ENCODE measurements around the gene MXD3.
"Not testable (repeated sequence)": the region's sequence is repeated elsewhere in the genome, so short reads cannot be mapped to it uniquely, and the experiment has no call there.

MXD3 gene

DNA sequence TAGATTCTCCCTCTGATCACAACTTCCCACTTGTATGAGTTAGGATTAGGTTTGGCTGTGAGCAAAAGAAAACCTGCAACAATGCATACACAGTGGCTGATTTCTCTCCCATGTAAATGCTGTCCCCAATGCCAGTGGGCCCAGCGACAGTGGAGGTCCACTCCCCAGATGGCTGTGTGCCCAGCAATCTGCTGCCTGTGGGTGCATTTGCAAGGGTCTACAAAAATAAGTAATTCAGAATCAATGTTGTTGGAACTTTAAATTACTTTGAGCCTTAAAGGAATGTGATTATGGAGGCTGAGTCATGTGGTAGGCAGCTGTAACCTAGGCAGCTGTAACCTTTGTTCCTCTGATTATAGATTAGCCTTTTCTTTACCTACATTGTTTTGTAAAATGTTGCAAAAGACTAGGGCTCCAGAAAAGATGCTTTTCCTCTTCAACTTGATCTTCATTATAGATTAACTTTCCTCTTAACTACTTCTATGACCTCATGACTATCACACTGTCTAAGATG lies 14.2 kb upstream of the MXD3 start:
- in situ Hi-C loops (cut with HindIII; ENCODE audit: low sequenced_read_pairs), result no loop called here

- in situ Hi-C loops (cut with HindIII; ENCODE audit: low sequenced_read_pairs), result no loop called here
Measured at GRCh38 chr5:177320879-177321278, 9.2 kb upstream of the MXD3 start.

- in situ Hi-C loops (cut with HindIII; ENCODE audit: low sequenced_read_pairs), result no loop called here
Measured at GRCh38 chr5:177319913-177320588, 8.4 kb upstream of the MXD3 start.

GRCh38 chr5:177317959-177318377 lies 6.3 kb upstream of the MXD3 start:
- in situ Hi-C loops (cut with HindIII; ENCODE audit: low sequenced_read_pairs), result no loop called here

DNA sequence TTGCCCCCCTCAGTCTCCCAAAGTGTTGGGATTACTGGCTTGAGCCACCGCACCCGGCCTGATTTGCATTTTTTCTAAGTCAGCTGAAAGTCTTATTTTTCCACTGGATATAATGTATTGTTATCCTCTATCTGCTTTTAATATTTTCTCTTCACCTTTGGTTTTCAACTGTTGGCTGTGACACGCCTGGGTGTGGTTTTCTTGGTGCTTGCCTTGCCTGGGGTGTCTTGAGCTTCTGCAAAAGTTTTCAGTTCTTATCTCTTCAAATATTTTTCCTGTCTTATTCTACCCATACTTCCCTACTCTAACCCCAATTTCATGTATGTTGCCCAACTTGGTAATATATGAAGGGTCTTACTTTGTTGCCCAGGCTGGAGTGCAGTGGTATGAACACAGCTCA lies 4.3 kb upstream of the MXD3 start:
- in situ Hi-C loops (cut with HindIII; ENCODE audit: low sequenced_read_pairs), result no loop called here

DNA sequence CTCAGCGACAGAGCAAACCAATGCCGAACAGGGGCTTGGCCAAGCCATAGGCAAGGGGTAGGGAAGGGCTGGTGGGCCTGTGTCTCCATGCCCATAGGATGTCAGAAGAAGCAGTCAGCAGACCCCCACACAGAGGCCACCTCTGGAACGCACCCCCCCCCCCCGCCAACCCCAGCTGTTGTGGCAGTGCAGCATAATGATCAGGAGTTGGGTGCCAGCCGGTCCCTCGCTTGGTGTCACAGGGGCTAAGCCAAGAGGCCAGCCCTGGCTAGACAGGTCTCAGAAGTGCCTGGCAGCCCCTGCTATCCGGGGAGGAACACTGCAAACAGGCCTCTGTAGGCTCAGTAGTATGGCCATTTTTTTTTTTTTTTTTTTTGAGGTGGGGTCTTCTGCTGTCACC lies 3.7 kb upstream of the MXD3 start:
- in situ Hi-C loops (cut with HindIII; ENCODE audit: low sequenced_read_pairs), result no loop called here

- in situ Hi-C loops (cut with HindIII; ENCODE audit: low sequenced_read_pairs), result no loop called here
Measured at GRCh38 chr5:177314376-177315342, 3.0 kb upstream of the MXD3 start.

DNA sequence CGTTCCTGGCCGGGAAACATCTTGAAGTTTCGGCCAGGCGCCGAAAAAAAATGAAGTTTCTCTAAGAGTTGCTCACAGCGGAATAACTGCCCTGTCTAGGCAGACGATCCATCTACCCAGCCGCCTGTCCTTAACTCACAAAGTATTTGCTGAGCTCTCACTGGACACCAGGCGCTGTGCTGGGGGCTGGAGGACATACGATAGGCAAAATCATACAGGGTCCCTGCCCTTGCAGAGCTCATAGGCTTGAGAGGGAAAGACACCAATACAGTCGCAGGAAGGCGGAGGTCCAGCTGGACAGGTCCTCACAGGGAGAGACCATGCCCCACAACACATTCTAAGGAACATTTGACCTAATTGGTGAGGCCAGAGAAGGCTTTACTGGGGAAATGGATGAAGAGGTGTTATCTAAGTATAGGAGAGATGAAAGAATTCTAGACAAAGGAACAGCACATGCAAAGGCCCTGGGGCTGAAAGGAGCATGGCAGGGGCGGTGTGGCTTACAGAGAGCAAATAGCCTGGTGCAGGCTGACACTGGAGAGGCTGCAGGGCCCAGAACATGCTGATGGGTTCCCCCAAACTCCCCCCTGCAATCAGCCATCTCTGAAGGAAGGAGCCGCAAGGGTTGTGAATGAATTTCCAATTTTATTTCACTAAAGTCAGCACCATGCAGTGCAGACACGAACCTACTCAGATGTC lies 2.0 kb upstream of the MXD3 start:
- in situ Hi-C loops (cut with HindIII; ENCODE audit: low sequenced_read_pairs), result no loop called here

GRCh38 chr5:177312649-177313181 lies 1.0 kb upstream of the MXD3 start:
- in situ Hi-C loops (cut with HindIII; ENCODE audit: low sequenced_read_pairs), result no loop called here

DNA sequence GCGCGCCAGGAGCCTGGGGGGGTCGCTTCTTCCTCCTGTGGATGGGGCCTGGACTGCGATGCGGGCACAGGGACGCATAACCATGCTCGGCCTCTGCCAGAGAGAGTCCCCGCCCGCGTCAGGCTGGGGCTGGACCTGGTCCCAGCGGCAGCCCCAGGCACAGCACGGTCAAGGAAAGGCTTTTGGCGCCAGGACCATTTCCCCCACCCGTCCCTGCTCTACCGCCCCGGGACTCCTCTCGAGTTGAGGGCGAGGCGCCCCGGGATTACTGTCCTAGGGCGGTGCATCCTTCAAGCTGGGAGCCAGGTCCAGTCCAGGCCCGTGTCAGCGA lies 341 bp downstream of the MXD3 start:
- in situ Hi-C loops (cut with HindIII; ENCODE audit: low sequenced_read_pairs), result no loop called here

- in situ Hi-C loops (cut with HindIII; ENCODE audit: low sequenced_read_pairs), result no loop called here
Measured at GRCh38 chr5:177310757-177311391, 824 bp downstream of the MXD3 start.

DNA sequence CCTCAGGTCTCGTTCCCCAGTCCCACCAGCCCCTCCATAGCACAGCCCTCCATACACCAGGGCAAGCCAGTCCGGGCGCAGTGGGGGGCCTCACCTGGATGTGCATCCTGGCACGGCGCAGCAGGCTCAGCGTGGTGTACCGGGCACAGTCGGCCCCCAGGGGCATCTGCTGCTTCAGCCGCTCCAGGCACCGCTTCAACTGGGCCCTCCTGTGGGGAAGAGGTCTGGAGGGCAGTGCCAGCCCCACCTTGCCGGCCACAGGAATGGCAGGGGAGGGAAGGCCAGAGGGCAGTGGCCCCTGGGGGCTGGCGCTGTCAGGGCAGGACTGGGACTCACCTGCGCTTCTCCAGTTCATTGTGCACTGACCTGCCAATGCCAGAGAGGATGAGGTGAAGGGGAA lies 1.4 kb downstream of the MXD3 start:
- in situ Hi-C loops (cut with HindIII; ENCODE audit: low sequenced_read_pairs), result no loop called here

DNA sequence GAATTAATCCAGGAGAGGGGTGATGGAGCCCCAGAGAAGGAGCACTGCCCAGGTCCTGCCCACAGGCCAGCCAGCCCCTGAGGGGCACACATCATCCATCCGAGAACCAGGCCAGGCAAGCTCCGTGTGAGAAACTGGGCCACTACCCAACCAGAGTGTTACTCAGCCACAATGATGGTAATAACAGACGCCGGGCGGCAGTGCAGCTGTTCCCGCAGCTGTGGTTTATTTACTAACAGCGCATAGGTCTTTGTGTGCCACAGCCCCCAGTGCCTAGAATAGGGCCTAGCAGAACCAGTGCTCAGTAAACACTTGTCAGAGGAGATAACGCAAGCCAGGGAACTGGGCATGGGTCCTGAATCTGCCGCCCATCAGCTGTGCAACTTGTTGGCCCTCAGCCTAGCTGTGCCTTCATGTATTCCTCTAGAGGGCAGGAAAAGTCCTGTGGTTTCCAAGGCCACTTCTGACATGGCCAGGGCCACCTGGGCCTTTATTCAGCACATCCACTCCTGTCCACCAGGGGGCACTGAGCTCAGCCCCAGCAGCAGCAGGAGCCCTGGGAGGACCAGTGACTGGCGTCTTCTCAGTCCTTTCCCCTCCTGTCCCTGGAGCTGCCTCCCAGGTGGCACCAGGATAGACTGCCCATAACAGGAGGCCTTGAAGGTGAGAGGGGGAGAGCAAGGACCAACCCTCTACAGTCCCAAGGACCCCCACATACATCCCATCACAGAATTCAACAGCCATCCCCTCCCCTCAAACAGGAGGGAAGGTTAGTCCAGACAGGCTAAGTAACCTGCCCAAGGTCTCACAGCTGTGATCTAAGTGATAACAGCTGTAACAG lies 2.1 kb downstream of the MXD3 start:
- in situ Hi-C loops (cut with HindIII; ENCODE audit: low sequenced_read_pairs), result no loop called here

DNA sequence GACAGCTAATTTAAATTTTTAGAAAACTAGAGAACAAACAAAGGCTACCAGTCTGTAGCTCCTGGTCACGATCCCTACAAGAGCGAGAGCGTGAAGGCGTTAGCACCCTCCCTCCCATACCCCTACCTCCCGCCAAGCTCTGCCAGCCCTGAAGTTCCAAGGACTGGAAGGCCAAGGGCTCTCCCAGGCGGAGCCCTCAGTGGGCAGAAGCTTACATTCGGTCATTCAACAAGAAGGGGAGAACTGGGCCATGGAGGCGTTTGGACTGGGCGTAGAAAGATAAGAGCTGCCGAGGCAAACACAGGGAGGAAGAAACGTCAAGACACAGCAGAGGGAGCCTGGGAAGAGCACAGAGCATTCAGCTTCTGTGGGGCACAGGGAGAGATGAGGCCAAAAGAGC lies 3.0 kb downstream of the MXD3 start:
- in situ Hi-C loops (cut with HindIII; ENCODE audit: low sequenced_read_pairs), result no loop called here

GRCh38 chr5:177307544-177308363 lies 3.9 kb downstream of the MXD3 start:
- in situ Hi-C loops (cut with HindIII; ENCODE audit: low sequenced_read_pairs), result no loop called here

DNA sequence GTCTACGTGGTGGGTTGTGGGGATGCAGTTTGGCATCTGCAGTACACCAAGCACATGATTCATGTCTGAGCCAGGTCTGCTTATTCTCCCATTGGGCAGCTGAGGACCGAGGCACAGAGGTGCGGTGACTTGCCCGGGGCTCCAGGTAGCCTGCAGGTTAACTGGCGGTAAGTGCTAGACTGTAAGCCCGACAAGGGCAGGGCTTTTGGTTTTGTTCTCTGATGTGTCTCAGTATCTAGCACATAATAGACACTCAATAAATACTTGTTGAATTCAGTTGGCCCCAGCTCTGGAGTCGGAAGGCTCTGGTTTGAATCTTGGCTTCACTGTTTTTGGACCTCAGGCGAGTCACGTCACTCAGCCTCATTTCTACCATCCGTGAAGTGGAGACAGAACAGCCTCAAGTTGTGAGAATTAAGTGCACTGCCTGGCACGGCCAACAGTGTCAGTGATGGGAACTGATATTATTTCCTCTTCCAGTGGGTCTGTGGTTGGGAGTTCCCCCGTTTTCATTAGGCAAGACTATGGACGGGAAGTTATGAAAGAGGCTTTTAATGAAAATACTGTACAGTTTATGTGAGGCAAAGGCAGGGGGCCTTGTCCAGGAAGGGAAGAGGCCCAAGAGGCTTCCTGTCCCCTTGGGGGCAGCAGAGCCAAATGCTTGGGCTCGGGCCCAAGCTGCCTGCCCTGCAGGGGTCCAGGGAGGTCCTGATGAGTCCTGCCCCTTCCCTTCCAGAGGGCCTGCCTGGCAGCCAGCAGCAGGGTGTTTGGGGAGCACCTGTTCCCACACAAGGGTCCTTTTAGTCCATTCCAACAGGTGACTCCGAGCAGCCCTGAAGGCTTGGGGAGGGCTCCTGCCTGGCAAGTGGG lies 4.8 kb downstream of the MXD3 start:
- in situ Hi-C loops (cut with HindIII; ENCODE audit: low sequenced_read_pairs), result no loop called here

DNA sequence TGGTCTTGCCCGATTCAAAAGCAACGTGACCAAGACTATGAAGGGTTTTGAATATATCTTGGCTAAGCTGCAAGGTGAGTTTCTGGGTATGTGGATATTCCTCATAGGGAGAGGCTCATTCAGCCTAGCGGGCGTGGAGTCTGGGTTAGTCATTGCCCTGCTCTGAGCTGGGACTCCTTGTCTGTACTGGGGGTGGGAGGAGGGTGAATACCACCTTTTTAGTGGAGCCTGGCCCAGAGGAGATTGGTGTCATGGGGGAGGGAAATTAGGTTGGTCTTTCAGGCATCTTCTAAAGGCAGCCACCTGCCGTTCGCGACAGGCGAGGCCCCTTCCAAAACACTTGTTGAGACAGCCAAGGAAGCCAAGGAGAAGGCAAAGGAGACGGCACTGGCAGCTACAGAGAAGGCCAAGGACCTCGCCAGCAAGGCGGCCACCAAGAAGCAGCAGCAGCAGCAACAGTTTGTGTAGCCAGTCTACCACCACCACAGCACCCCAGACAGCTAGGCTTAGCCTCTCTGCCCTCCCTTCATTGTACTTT lies 5.5 kb downstream of the MXD3 start:
- in situ Hi-C loops (cut with HindIII; ENCODE audit: low sequenced_read_pairs), result not testable (repeated sequence)
